ENCODE measurements around the gene NKAIN2.

GRCh38 chr6:123830120-123830519 lies 26.5 kb downstream of the NKAIN2 start:
- no peak for TF ChIP-seq EP300 (IDR thresholded peaks at IDR 0.05)
- TF ChIP-seq CTCF (IDR thresholded peaks at IDR 0.05) = no peak

Measured in sigmoid colon (tissue), 4 donors.